Measurements from ENCODE around the gene WDR18.

DNA sequence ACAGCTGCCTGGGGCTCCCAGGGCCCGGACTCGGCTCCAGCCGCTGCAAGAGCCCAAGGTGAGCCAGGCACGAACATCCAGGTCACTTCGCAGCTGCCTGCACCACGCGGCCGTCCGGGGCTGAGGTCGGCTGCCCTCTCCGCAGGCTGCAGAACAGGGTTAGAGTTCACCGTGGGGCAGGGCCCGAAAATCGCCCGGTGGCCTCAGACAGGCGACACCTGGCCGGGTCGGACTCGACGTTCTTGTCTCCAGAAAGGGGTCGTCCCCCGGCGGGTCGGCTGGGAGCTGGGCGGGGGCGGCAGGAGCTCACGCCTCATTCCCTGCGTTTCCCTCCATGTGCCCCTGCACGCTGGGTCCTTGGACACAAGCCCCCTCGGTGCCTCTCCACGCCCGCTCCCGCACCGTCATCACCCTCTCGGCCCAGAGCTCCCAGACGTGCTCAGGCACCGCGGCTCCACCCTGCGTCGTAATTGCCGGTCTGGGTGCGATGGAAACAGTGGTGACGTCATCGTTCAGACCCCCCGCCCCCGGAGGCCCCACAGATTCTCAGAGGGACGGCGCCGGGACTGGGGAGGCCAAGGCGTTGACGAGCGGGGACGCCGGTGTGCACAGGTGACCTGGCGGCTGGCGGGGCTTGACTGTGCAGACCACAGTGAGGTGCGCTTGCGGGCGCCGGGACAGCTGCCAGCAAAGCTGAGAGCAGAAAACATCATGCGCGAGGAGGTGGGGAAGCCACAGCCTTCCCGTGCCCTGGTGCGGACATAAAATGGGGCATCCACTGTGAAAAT lies 12.1 kb downstream of the WDR18 start:
- peak; percentile 91 for TF ChIP-seq EZH2 (IDR thresholded peaks at IDR 0.05; ENCODE audit: insufficient read depth, low read length)
- TF ChIP-seq, protein P1, sequence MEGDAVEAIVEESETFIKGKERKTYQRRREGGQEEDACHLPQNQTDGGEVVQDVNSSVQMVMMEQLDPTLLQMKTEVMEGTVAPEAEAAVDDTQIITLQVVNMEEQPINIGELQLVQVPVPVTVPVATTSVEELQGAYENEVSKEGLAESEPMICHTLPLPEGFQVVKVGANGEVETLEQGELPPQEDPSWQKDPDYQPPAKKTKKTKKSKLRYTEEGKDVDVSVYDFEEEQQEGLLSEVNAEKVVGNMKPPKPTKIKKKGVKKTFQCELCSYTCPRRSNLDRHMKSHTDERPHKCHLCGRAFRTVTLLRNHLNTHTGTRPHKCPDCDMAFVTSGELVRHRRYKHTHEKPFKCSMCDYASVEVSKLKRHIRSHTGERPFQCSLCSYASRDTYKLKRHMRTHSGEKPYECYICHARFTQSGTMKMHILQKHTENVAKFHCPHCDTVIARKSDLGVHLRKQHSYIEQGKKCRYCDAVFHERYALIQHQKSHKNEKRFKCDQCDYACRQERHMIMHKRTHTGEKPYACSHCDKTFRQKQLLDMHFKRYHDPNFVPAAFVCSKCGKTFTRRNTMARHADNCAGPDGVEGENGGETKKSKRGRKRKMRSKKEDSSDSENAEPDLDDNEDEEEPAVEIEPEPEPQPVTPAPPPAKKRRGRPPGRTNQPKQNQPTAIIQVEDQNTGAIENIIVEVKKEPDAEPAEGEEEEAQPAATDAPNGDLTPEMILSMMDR (IDR thresholded peaks at IDR 0.05; ENCODE audit: insufficient read depth, low read depth, low read length) = no peak
